Measurements from ENCODE around the gene MYBPHL. TPM values are rescaled to one million over a fixed set of nuclear protein-coding genes. Genes with fewer than 3 reads are reported as not detected.
A peak's percentile ranks its signal among the peaks of the same experiment; 100 is the strongest.

Gene MYBPHL
- total and polyA plus RNA-seq, 12 donors = 0.23 to 2.7 (median 0.51) TPM; not detected in 1

DNA sequence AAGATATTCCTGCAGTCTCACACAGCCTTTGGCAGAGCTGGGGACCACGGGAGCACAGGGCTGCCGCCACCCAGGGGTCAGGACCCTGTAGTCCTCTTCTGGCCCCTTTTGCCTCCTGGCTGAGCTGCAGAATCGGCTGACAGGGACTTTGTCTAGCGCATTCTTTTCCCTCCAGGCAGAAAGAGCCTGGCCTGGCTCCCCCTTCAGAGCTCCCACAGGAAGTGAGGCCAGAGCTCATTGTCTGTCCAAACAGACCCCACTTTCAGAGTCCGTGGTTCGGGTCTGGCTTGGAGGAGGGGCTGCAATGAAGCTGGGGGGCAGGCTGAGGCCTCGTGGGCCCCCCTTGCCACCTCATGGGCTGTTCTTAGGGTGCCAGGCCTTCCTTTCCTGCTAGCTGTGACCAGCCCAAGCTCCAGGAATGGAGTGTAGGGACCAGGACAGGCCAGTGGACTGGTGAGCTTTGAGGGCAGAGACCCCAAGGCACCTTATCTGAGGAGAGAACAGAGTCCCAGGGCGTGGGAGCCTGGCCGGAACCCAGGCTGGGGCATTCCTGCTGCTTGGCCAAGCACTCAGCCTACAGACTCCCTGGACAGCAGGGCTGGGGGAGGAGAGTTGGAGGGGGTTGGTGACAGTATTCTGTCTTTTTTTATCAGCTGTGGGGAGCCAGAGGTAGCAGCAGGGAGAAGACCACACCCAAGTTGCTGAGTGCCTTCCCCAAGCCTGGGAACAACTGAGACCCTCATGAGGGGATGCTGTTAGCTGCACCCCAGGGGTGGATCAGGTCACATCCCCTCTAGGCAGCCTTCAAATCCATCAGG is 52.8 kb downstream of the MYBPHL start:
- peak overlapping the region in 9 of 10 donors; percentile 49 to 79 (median 70) for H3K27ac ChIP-seq
- 35 to 47% methylated on average over 9 of the region's 9 CpGs for WGBS, 2 donors
- peaks cover 0 to 3% (median 0%) of the 10 kb centered on the region in 9 donors for H3K36me3 ChIP-seq
- no peak overlapping the region for H3K4me3 ChIP-seq
- H3K27me3 ChIP-seq = peaks cover 0 to 16% (median 0%) of the 10 kb centered on the region in 7 donors
- peaks cover 10 to 33% (median 21%) of the 10 kb centered on the region in 9 donors for H3K4me1 ChIP-seq
- no peak for DNase-seq
- TF ChIP-seq CTCF (IDR thresholded peaks at IDR 0.05) = no peak
- peak; percentile 2 to 57 (median 24) for ATAC-seq
- no peaks in the 10 kb centered on the region for H3K9me3 ChIP-seq
- intact Hi-C loops (cut with DNase I) = no loop called here

DNA sequence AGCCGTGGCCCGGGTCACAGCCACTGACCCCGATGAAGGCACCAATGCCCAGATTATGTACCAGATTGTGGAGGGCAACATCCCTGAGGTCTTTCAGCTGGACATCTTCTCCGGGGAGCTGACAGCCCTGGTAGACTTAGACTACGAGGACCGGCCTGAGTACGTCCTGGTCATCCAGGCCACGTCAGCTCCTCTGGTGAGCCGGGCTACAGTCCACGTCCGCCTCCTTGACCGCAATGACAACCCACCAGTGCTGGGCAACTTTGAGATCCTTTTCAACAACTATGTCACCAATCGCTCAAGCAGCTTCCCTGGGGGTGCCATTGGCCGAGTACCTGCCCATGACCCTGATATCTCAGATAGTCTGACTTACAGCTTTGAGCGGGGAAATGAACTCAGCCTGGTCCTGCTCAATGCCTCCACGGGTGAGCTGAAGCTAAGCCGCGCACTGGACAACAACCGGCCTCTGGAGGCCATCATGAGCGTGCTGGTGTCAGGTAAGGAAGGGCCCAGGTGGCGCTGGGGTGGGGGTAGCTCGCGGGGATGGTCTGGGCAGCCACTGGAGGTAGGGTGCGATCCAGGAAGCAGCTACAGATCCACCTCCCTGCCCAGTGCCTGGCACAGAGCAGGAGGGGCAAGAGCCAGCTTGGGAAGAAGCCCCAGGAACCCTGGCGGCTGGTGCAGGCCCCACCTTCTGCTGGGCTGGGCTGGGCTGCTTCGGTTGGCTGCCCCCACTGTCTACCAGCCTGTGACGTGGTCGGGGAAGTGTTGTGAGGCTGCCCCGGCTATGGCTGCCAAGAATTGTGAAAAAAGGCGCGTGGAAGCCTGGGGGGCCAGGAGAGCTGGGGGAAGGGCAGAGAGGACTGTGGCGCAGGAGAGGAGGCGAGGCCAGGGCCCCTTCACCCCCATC is 53.7 kb downstream of the MYBPHL start:
- peaks cover 10 to 39% (median 24%) of the 10 kb centered on the region in 9 donors for H3K4me1 ChIP-seq
- no peak for TF ChIP-seq CTCF (IDR thresholded peaks at IDR 0.05)
- H3K36me3 ChIP-seq = no peaks in the 10 kb centered on the region
- ATAC-seq = peak; percentile 15 to 42 (median 24)
- DNase-seq = no peak
- peaks cover 0 to 24% (median 4%) of the 10 kb centered on the region in 7 donors for H3K27me3 ChIP-seq
- 85 to 87% methylated on average over 33 of the region's 33 CpGs for WGBS, 2 donors
- intact Hi-C loops (cut with DNase I) = no loop called here
- peak overlapping the region in 9 of 10 donors; percentile 49 to 79 (median 70) for H3K27ac ChIP-seq
- H3K4me3 ChIP-seq = no peak overlapping the region
- H3K9me3 ChIP-seq = no peaks in the 10 kb centered on the region

DNA sequence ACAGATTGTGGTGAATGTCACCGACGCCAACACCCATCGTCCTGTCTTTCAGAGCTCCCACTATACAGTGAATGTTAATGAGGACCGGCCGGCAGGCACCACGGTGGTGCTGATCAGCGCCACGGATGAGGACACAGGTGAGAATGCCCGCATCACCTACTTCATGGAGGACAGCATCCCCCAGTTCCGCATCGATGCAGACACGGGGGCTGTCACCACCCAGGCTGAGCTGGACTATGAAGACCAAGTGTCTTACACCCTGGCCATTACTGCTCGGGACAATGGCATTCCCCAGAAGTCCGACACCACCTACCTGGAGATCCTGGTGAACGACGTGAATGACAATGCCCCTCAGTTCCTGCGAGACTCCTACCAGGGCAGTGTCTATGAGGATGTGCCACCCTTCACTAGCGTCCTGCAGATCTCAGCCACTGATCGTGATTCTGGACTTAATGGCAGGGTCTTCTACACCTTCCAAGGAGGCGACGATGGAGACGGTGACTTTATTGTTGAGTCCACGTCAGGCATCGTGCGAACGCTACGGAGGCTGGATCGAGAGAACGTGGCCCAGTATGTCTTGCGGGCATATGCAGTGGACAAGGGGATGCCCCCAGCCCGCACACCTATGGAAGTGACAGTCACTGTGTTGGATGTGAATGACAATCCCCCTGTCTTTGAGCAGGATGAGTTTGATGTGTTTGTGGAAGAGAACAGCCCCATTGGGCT is 54.5 kb downstream of the MYBPHL start:
- Histone ChIP-seq H3K4me1 (peaks cover 10 to 39% (median 24%) of the 10 kb centered on the region in 9 donors), H3K9me3 (no peaks in the 10 kb centered on the region), H3K4me3 (no peak overlapping the region), H3K36me3 (no peaks in the 10 kb centered on the region), H3K27me3 (peaks cover 0 to 27% (median 8%) of the 10 kb centered on the region in 7 donors), H3K27ac (no peak overlapping the region)
- 97% methylated on average over 31 of the region's 31 CpGs for WGBS, 2 donors
- intact Hi-C loops (cut with DNase I) = no loop called here
- DNase-seq (no peak), ATAC-seq (no peak)
- no peak for TF ChIP-seq CTCF (IDR thresholded peaks at IDR 0.05)

Measured in heart right ventricle (tissue), 16 donors.